Panc1 (cell line): ENCODE results near the gene PIGV. TPM values are rescaled to one million over a fixed set of nuclear protein-coding genes. Genes with fewer than 3 reads are reported as not detected.
A peak's percentile ranks its signal among the peaks of the same experiment; 100 is the strongest.

ENCODE experiments used
- ATAC-seq: fragments of 200-7000 bp; cut with Tn5 transposase; 2 replicates; pipeline ENCODE4 v1.9.1; 2020; ENCODE audit warnings: mild to moderate bottlenecking, moderate library complexity
- BruUV-seq: library from RNA; stranded (reverse); fragments of 400-500 nt; replicated peaks from 2 replicates; lab custom pipeline; 2021; lab: Mats Ljungman, UMichigan
- CTCF ChIA-PET: fragments of 300-600 bp; sonication (Branson Sonifier 250); formaldehyde crosslinking; loops from one replicate; lab custom pipeline; 2022; ENCODE audit warnings: antibody characterized with exemption; lab: Charles Lee
- POLR2A ChIA-PET: fragments of 300-600 bp; sonication (Branson Sonifier 250); formaldehyde crosslinking; loops from one replicate; lab custom pipeline; 2022; ENCODE audit warnings: antibody characterized with exemption; lab: Charles Lee
- DNase-seq: peaks from one replicate; pipeline ENCODE4 v3.0.0-alpha.2; 2010; ENCODE audit warnings: low read depth, low spot score
- H3K27ac ChIP-seq: 2 replicates; pipeline ENCODE4 v1.5.1; 2011; ENCODE audit warnings: mild to moderate bottlenecking, low read length, inconsistent platforms
- H3K27me3 ChIP-seq: fragments of 200-500 bp; sonication (Bioruptor generic); 2 replicates; pipeline ENCODE4 v1.6.0; 2014; ENCODE audit warnings: low read length, inconsistent platforms; ENCODE audit not compliant: control insufficient read depth, insufficient read depth
- H3K36me3 ChIP-seq: fragments of 200-500 bp; sonication (Bioruptor generic); 2 replicates; pipeline ENCODE4 v1.5.1; 2014; ENCODE audit warnings: inconsistent platforms, mild to moderate bottlenecking, low read length, moderate library complexity; ENCODE audit not compliant: control insufficient read depth, insufficient read depth
- H3K4me1 ChIP-seq: 2 replicates; pipeline ENCODE4 v1.5.1; 2011; ENCODE audit warnings: inconsistent platforms, mild to moderate bottlenecking, low read length, moderate library complexity; ENCODE audit not compliant: control insufficient read depth, insufficient read depth
- H3K4me3 ChIP-seq, 2 experiments: 2 replicates each; pipeline ENCODE4 v1.5.1; 2011 to 2012; ENCODE audit warnings: low read depth in 2 of 2, low read length in 2 of 2, mild to moderate bottlenecking in 2 of 2, inconsistent platforms in 1 of 2, moderate library complexity in 1 of 2
- H3K9me3 ChIP-seq: fragments of 200-500 bp; sonication (Bioruptor generic); 2 replicates; pipeline ENCODE4 v1.5.1; 2014; ENCODE audit warnings: low read depth, mild to moderate bottlenecking, inconsistent platforms, low read length, moderate library complexity; ENCODE audit not compliant: control insufficient read depth, insufficient read depth
- POLR2AphosphoS5 ChIP-seq: IDR thresholded peaks from 2 replicates; pipeline ENCODE4 v1.6.1; 2012; ENCODE audit warnings: mild to moderate bottlenecking, low read depth, low read length, moderate library complexity
- SIN3A ChIP-seq: IDR thresholded peaks from 2 replicates; pipeline ENCODE4 v1.6.1; 2012; ENCODE audit warnings: low read depth, mild to moderate bottlenecking, low read length, moderate library complexity, borderline replicate concordance; ENCODE audit not compliant: insufficient read depth
- TCF7L2 ChIP-seq: IDR thresholded peaks from 2 replicates; pipeline ENCODE4 v1.6.1; 2011; ENCODE audit warnings: mild to moderate bottlenecking, low read depth, low read length, inconsistent platforms
- in situ Hi-C: cut with HindIII; loops from 2 replicates; pipeline ENCODE4 v1.10.0; 2016; ENCODE audit warnings: low sequenced_read_pairs, low pct_unique_long_range_greater_than_20kb
- intact Hi-C: fragments of 100-400 bp; cut with micrococcal nuclease; formaldehyde crosslinking; loops from one replicate; pipeline ENCODE4 v1.10.0; 2022; ENCODE audit not compliant: unreplicated experiment
- total RNA-seq: library from RNA; stranded (reverse); gene quantifications from one replicate; pipeline ENCODE4 v1.2.1, GENCODE V29; 2021; ENCODE audit not compliant: unreplicated experiment
- TF ChIP-seq, protein P1 (sequence below): fragments of 450-650 bp; IDR thresholded peaks from 2 replicates; pipeline ENCODE4 v1.5.1; 2017; ENCODE audit warnings: mild to moderate bottlenecking
- TF ChIP-seq, protein P2 (sequence below), 2 experiments: IDR thresholded peaks; 2 replicates each; pipeline ENCODE4 v1.6.1; 2011 to 2012; ENCODE audit warnings: low read depth in 2 of 2, control low read depth in 1 of 2, low read length in 1 of 2, mild to moderate bottlenecking in 1 of 2, moderate library complexity in 1 of 2; ENCODE audit not compliant: insufficient read depth in 1 of 2

Gene PIGV
- total RNA-seq, 1 experiment from 2014 or later, result 20.1 TPM

DNA sequence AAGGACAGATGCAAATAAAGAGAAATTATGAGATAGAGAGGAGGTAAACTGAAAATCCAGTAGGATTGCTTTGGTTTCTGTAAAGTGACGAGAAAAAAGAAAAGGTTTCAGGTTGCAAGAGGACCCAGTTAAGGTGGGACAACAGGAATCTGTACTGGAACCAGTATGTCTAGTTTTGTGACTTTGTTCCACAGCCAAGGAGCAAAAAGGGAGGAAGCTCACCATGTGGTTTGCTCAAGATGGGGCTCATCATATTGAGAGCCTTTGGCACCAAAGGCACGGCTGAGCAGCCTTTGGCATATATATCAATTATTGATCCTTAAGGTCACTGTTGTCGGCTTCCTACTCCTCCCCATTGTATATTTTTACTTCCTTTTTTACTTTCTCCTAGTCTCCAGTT lies 37.0 kb downstream of the PIGV start:
- Histone ChIP-seq H3K27ac (no peak overlapping the region), H3K4me1 (peaks cover 14% of the 10 kb centered on the region), H3K27me3 (no peaks in the 10 kb centered on the region), H3K9me3 (no peaks in the 10 kb centered on the region), H3K36me3 (no peaks in the 10 kb centered on the region), H3K4me3 (no peak overlapping the region)
- ChIA-PET POLR2A (no interaction called here), CTCF (no interaction called here)
- TF ChIP-seq POLR2AphosphoS5, result no peak
- TF ChIP-seq, protein P1, sequence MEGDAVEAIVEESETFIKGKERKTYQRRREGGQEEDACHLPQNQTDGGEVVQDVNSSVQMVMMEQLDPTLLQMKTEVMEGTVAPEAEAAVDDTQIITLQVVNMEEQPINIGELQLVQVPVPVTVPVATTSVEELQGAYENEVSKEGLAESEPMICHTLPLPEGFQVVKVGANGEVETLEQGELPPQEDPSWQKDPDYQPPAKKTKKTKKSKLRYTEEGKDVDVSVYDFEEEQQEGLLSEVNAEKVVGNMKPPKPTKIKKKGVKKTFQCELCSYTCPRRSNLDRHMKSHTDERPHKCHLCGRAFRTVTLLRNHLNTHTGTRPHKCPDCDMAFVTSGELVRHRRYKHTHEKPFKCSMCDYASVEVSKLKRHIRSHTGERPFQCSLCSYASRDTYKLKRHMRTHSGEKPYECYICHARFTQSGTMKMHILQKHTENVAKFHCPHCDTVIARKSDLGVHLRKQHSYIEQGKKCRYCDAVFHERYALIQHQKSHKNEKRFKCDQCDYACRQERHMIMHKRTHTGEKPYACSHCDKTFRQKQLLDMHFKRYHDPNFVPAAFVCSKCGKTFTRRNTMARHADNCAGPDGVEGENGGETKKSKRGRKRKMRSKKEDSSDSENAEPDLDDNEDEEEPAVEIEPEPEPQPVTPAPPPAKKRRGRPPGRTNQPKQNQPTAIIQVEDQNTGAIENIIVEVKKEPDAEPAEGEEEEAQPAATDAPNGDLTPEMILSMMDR, result no peak
- no peak for TF ChIP-seq SIN3A
- no peak for TF ChIP-seq TCF7L2
- TF ChIP-seq, protein P2, sequence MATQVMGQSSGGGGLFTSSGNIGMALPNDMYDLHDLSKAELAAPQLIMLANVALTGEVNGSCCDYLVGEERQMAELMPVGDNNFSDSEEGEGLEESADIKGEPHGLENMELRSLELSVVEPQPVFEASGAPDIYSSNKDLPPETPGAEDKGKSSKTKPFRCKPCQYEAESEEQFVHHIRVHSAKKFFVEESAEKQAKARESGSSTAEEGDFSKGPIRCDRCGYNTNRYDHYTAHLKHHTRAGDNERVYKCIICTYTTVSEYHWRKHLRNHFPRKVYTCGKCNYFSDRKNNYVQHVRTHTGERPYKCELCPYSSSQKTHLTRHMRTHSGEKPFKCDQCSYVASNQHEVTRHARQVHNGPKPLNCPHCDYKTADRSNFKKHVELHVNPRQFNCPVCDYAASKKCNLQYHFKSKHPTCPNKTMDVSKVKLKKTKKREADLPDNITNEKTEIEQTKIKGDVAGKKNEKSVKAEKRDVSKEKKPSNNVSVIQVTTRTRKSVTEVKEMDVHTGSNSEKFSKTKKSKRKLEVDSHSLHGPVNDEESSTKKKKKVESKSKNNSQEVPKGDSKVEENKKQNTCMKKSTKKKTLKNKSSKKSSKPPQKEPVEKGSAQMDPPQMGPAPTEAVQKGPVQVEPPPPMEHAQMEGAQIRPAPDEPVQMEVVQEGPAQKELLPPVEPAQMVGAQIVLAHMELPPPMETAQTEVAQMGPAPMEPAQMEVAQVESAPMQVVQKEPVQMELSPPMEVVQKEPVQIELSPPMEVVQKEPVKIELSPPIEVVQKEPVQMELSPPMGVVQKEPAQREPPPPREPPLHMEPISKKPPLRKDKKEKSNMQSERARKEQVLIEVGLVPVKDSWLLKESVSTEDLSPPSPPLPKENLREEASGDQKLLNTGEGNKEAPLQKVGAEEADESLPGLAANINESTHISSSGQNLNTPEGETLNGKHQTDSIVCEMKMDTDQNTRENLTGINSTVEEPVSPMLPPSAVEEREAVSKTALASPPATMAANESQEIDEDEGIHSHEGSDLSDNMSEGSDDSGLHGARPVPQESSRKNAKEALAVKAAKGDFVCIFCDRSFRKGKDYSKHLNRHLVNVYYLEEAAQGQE (IDR thresholded peaks at IDR 0.05; ENCODE audit: insufficient read depth in 1 of 2, low read depth in 2 of 2, low read length in 1 of 2), result no peak
- no peak for ATAC-seq
- in situ Hi-C loops, result no loop called here
- intact Hi-C loops, result no loop called here
- BruUV-seq, result no TSS peak
- no peak for DNase-seq

DNA sequence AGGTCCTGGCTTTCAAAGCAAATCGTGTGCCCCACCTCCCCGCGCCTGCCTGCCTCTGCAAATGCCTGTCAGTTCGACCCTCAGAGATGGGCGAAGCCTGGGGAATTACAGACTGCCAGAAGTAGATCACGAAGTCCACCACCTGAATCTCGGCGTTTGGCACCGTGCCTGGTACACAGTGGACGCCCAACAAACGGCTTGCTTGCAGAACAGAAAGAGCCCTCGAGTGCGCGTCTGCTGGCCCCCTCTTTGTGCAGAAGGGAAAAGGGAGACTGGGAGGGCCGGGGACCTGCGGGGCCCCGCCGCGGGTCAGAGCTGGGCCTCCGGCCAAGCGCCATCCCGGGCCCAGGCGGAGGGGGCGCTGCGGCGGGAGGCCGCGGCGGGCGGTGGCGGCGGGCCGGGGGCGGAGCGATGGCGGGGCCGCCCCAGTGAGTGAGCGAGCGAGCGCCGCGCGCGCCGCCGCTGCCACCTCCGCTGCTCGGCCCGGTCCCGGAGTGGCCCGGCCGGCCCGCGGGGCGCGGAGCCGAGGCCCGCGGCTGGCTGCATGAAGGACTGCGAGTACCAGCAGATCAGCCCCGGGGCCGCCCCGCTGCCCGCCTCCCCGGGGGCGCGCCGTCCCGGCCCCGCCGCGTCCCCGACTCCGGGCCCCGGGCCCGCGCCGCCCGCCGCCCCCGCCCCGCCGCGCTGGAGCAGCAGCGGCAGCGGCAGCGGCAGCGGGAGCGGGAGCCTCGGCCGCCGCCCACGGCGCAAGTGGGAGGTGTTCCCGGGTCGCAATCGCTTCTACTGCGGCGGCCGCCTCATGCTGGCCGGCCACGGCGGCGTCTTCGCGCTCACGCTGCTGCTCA lies 38.7 kb downstream of the PIGV start, which contains the start of gene ZDHHC18:
TSS of gene ZDHHC18 (plus strand) at position 428 of the 845 bp plus-strand sequence. CDS start at position 545, 117 bp downstream.
- POLR2A ChIA-PET, result no interaction called here
- Histone ChIP-seq H3K4me1 (peaks cover 14% of the 10 kb centered on the region), H3K9me3 (no peaks in the 10 kb centered on the region), H3K4me3 (peak within 1 kb of the TSS; percentile 53 to 70), H3K27ac (peak within 1 kb of the TSS; percentile 80), H3K36me3 (no peaks in the 10 kb centered on the region), H3K27me3 (no peaks in the 10 kb centered on the region)
- intact Hi-C loops (no loop called here), in situ Hi-C loops (no loop called here)
- BruUV-seq, result no TSS peak
- ATAC-seq (peak; percentile 95), DNase-seq (no peak)
- TF ChIP-seq, protein P2 (IDR thresholded peaks at IDR 0.05; ENCODE audit: insufficient read depth in 1 of 2, low read depth in 2 of 2, low read length in 1 of 2), result no peak
- TF ChIP-seq SIN3A, result 0 out of 2 replicates have a peak, but pooled peaks have one; percentile 12
- no peak for TF ChIP-seq TCF7L2
- TF ChIP-seq POLR2AphosphoS5, result peak; percentile 32; the same call in 1 of the 2 replicates
- TF ChIP-seq, protein P1, result peak; percentile 94
- CTCF ChIA-PET, result interaction anchor here (0.6 kb wide), 1 partner anchor 371 kb away, joined by 3 read pairs; no protein-coding TSS in a partner anchor
